IPS-20b (cell line): ENCODE measurements around the gene GMPR.

Experiments used
- H3K27ac ChIP-seq: one replicate; pipeline ENCODE4 v1.5.1; 2013; ENCODE audit warnings: low read length
- H3K27me3 ChIP-seq: 2 replicates; pipeline ENCODE4 v1.6.1; 2013; ENCODE audit warnings: mild to moderate bottlenecking, low read length, inconsistent platforms; ENCODE audit not compliant: insufficient read depth
- H3K36me3 ChIP-seq: 2 replicates; pipeline ENCODE4 v1.6.1; 2013; ENCODE audit warnings: low read depth, mild to moderate bottlenecking, inconsistent platforms, low read length, moderate library complexity; ENCODE audit not compliant: insufficient read depth
- H3K4me1 ChIP-seq: 2 replicates; pipeline ENCODE4 v1.6.1; 2013; ENCODE audit warnings: mild to moderate bottlenecking, control low read depth, inconsistent platforms, low read length, moderate library complexity; ENCODE audit not compliant: insufficient read depth
- H3K4me3 ChIP-seq: 2 replicates; pipeline ENCODE4 v1.5.1; 2013; ENCODE audit warnings: mild to moderate bottlenecking, low read length, inconsistent platforms
- H3K9ac ChIP-seq: 2 replicates; pipeline ENCODE4 v1.6.1; 2013; ENCODE audit warnings: low read depth, mild to moderate bottlenecking, inconsistent platforms, low read length, moderate library complexity
- H3K9me3 ChIP-seq: 2 replicates; pipeline ENCODE4 v1.6.1; 2013; ENCODE audit warnings: mild to moderate bottlenecking, low read depth, low read length, inconsistent platforms; ENCODE audit not compliant: insufficient read depth

GMPR gene

DNA sequence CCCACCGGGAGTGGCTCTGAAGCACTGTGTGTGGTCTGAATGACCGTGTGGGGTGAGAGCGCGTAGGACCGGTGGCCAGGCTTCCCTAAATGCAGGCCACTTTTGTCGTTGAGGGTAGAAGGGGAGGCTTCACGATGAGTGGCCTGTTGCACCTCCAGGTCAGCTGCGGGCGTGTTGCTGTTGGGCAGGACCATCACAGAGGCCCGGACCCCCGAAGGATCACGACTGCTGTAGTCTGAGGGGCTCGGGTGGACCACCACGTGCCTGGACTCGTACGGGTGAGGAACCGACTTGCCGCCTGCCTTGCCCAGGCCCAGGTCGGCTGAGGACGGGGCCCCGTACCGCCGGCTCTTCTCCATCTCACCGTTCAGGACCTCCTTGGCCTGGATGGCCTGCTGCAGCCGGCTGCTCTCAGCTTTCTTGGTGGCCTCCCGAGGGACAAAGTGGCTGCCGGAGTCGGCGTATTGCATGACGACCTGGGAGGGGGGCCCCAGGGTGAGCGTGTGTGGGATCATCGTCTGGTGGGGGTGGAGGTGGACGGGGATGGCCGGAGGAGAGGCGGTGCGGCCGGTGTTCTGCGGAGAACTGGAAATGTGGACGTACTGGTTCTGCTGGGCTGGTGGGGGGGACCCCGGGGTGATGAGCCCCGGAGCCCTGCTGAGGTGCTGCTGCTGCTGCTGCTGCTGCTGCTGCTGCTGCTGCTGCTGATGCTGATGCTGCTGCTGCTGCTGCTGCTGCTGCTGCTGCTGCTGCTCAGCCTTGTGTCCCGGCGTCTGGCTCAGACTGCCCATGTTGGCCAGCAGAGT is 88.8 kb downstream of the GMPR start:
- Histone ChIP-seq H3K27me3 (no peaks in the 10 kb centered on the region), H3K4me3 (no peak overlapping the region), H3K9me3 (no peaks in the 10 kb centered on the region), H3K36me3 (no peaks in the 10 kb centered on the region), H3K27ac (no peak overlapping the region), H3K9ac (no peak overlapping the region), H3K4me1 (peaks cover 6% of the 10 kb centered on the region)

DNA sequence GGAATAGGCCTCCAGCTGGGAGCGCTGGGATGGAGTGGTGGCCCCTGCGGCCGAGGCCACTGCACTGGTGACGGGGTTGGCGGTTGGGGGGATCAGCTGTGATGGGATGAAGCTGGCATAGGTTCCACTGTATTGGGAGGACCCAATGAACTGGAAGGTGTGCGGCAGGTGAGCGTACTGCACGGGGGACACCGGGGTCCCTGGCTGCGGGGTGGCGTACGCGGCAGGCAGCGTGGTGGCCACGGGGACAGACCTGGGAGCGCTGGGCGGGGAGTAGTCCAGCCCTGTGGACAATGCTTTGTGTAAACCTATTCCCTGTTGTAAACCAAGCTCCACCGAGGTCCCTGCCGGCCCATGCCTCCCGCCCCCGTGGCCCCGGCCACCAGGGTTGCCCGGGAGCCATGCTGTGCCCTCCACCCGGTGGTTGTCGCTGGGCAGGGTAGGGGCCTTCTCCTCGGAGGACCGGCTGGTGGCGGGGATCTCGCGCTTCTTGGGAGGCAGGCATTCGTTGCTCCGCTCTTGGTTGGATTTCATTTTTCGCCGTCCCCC is 89.5 kb downstream of the GMPR start:
- H3K27me3 ChIP-seq, result no peaks in the 10 kb centered on the region

DNA sequence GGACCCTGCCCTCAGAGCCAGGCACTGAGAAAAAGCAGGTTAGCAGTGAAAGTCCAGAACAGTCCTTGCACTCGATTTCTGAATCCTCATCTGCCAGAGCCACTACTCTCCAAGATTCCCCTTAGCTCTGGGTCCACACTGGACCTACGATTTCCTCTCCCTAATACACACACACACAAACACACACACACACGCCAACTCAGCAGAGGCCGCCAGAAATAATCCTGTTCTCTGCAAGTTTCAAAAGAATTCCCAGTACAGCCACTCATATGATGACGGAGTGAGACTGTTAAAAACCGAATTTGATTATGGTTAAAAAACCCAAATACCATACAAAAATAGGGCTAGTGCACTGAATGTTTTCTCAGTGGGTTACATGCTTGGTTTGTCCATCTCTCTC is 90.8 kb downstream of the GMPR start:
- Histone ChIP-seq H3K9me3 (no peaks in the 10 kb centered on the region), H3K27ac (no peak overlapping the region), H3K9ac (no peak overlapping the region), H3K4me3 (no peak overlapping the region), H3K36me3 (no peaks in the 10 kb centered on the region), H3K4me1 (peaks cover 6% of the 10 kb centered on the region), H3K27me3 (no peaks in the 10 kb centered on the region)

More for the DNA sequence above, 89.5 kb downstream of the GMPR start:
- Histone ChIP-seq H3K4me3 (no peak overlapping the region), H3K9ac (no peak overlapping the region), H3K4me1 (peaks cover 6% of the 10 kb centered on the region), H3K27ac (no peak overlapping the region), H3K36me3 (no peaks in the 10 kb centered on the region), H3K9me3 (no peaks in the 10 kb centered on the region)

DNA sequence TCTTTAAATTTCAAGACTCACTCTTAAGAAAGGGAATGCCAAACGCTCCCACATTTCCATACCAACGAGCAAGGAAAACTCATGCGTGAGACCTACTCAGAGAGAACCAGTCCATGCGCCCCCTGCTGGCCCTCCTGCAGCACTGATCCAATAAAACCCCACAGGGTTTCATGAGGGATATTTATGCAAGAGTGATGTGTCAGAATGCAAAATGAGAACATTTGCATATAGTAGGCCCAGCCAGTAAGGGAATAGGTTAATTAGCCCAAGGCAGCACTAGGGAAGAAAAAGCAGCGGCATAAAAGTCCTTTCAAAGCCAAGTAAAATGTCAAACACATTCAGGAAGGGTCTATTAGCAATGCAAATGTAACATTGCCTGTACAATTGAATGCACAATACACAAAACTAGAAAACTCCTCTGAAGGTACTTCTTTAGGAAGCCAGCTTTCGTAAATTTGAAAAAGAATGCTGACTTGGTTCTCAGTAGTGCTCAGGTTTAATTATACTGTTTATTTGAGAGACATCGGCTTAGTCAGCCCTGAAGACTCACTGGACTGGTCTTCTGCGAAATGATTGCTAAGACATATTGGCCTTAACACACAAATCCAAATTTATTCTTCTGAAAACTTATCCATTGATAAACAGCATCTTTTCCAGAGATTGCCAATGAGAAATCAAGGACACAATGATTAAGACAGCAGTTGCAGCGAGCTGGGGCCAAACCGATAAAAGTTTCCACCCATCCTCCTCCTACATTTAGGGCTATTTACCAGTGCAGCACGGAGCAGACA is 93.2 kb downstream of the GMPR start:
- Histone ChIP-seq H3K4me3 (peak overlapping the region; percentile 11; the same call in 1 of the 2 replicates), H3K27me3 (no peaks in the 10 kb centered on the region), H3K9ac (0 out of 2 replicates have a peak overlapping the region, but pooled peaks have one; percentile 6), H3K27ac (no peak overlapping the region), H3K4me1 (no peaks in the 10 kb centered on the region; the same call in 1 of the 2 replicates), H3K36me3 (no peaks in the 10 kb centered on the region), H3K9me3 (no peaks in the 10 kb centered on the region)

DNA sequence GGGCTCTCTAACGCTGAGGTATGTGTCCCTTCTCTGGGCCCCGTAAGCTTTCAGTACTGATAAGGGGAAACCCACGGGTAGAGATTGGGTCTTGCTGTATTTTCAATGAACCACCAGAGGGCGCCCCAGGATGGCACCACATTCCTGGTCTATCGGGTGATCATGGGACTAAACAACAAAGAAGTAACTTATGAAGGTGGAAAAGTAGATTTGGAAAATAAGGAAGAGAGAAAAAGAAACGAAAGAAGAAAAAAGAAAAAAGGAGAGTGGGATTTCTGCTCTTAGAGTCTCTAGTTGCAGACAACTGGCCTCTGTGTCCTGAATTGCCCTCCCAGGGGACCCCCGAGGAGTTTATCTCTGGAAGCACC is 93.8 kb downstream of the GMPR start:
- Histone ChIP-seq H3K27me3 (no peaks in the 10 kb centered on the region), H3K9ac (no peak overlapping the region), H3K9me3 (no peaks in the 10 kb centered on the region), H3K36me3 (no peaks in the 10 kb centered on the region), H3K4me1 (no peaks in the 10 kb centered on the region; the same call in 1 of the 2 replicates), H3K27ac (no peak overlapping the region), H3K4me3 (no peak overlapping the region)

DNA sequence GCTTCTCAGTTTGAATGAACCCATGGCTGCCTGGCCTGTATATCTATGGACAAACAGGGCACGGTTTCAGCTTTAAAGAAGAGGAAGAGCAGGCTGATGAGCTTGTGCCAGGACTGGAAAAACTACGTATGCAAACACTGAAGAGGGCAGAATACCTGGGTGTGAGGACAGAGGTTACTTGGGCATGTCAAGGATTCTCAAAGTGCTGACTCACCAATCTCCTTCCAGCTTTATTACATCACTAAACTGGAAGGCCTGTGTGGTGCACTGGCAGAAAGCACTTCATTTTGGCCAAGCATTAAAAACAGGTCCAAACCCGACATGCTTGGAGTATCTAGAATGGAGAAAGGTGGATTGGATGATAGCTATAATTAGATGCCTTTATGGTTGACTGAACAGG is 95.2 kb downstream of the GMPR start:
- Histone ChIP-seq H3K36me3 (no peaks in the 10 kb centered on the region), H3K4me3 (no peak overlapping the region), H3K27ac (no peak overlapping the region), H3K9ac (no peak overlapping the region), H3K4me1 (no peaks in the 10 kb centered on the region; the same call in 1 of the 2 replicates), H3K27me3 (no peaks in the 10 kb centered on the region), H3K9me3 (no peaks in the 10 kb centered on the region)

DNA sequence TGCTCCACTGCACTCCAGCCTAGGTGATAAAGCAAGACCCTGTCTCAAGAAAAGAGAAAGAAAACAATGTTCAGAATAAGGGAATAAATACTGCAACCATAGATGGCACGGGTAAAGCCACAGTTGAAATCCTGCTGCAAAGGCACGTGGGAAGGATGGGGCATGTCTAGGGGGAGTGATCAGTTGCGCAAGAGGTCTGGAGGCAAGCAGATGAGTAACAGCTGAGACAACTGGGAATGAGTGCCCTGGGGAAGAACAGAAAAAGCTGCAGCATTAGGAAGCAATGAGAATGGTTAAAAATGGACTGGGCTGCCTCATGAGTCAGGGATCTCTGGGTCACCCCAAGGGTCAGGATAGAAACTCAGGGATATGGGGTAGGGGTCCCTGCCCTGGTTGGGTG is 96.3 kb downstream of the GMPR start:
- no peak overlapping the region for H3K4me3 ChIP-seq
- H3K36me3 ChIP-seq, result no peaks in the 10 kb centered on the region
- peaks cover 5% of the 10 kb centered on the region for H3K4me1 ChIP-seq
- no peaks in the 10 kb centered on the region for H3K27me3 ChIP-seq
- no peaks in the 10 kb centered on the region for H3K9me3 ChIP-seq
- H3K27ac ChIP-seq, result no peak overlapping the region
- no peak overlapping the region for H3K9ac ChIP-seq

DNA sequence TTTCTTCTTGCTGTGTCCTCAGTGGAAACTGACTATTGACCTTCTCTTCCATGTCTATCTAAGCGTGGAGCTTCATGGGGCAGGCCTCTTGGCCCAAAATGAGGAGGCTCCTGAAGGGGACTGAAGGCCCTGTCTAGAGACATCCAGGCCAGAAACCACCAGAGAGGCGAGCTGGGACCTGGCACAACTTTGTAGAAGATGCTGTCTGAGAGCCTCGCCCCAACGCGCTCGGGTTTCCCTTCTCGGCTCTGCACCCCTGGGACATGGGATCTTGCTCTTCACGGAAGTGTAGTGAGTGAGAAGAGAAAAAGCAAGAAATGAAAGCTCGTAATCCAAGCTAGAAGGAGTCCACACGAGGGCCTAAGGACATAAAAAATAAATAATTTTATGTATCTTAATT is 96.8 kb downstream of the GMPR start:
- Histone ChIP-seq H3K36me3 (no peaks in the 10 kb centered on the region), H3K4me3 (no peak overlapping the region), H3K9ac (no peak overlapping the region), H3K27me3 (no peaks in the 10 kb centered on the region), H3K9me3 (no peaks in the 10 kb centered on the region), H3K27ac (no peak overlapping the region), H3K4me1 (peaks cover 5% of the 10 kb centered on the region)

DNA sequence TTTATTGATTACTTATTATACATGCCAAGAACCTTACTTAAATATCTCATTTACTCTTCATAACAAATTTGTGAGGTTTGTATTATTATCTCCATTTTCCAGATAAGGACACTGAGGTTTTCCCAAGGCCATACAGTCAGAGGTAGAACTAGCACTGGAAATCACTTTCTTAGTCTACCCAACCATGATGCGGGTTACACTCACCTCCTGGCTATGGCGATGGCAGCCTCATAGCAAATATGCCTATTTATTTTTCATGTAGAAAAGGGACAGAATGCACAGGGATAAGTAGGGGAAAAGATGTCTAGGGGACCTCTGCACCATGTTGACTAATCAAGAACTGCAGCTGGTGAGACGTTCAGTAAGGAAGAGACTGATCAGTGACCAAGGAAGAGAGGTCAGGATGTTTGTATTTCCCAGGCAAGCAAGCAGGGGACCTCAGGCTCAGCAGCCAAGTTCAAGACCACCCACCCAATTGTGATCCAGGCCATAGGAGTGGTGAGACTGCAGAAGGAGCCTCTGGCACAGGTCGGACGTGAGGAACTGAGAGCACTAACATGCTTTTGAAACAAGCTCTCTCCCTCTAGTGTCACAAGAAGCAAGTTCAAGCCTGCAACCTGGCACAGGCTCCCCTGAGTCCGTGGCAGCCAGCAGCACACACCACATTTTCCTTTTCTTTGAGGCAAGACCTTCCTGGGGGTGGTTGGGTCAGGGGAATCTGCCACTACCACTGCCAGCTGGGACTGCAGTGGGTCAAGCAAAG is 97.8 kb downstream of the GMPR start:
- H3K4me3 ChIP-seq, result no peak overlapping the region
- peaks cover 5% of the 10 kb centered on the region for H3K4me1 ChIP-seq

DNA sequence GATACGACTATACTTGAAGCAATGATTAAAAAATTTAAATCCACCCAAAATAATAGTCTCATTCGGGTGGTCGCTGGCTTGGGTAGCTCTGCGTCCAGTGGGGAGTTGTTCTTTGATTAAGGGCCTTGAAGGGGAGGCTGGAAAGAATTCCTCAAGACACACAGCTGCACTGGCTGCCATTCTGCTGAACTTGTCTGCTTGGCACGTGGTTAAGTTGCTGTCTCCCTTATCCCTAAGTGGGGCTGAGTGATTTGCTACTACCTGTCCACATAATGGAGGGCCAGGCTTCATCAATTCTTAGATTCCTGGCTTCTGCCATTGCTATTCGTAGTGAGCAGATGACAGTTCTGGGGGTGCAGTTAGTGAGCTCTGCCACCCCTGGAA is 98.5 kb downstream of the GMPR start:
- Histone ChIP-seq H3K27ac (no peak overlapping the region), H3K4me1 (peaks cover 5% of the 10 kb centered on the region), H3K27me3 (no peaks in the 10 kb centered on the region), H3K36me3 (no peaks in the 10 kb centered on the region), H3K9me3 (no peaks in the 10 kb centered on the region), H3K4me3 (no peak overlapping the region), H3K9ac (no peak overlapping the region)

More for the DNA sequence above, 97.8 kb downstream of the GMPR start:
- Histone ChIP-seq H3K27me3 (no peaks in the 10 kb centered on the region), H3K9ac (no peak overlapping the region), H3K27ac (no peak overlapping the region), H3K36me3 (no peaks in the 10 kb centered on the region), H3K9me3 (no peaks in the 10 kb centered on the region)

DNA sequence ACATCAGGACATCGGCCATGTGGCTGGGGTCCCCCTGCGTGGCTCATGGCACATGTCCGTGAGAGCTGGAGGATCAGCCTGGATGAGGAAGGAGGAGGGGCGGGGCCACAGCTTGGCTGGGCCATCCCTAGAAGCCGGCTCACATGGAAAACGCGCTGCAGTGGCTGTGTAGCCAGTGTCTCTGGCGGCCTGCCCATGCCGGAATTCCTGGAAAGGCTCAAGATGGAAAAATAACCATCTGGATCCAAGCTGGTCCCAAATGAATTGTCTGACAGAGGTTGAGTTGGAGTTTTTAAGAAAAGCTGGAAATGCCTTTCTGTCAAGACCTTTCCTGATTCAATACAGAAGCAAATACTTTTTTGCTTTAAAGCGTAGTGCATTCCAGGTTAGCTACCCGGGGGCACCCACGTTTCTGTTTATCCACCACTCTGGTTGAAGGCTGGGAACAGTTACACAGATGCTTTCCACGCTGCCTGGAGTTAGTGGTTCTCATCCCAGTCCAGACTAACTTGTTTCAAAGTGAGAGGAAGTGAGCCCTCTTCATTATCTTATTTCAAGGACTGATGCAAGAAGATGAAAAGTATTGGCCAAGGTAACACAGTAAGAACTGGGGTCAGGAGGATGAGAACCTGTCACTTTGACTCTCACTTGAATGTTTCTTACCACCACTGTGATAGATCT is 99.0 kb downstream of the GMPR start:
- no peaks in the 10 kb centered on the region for H3K27me3 ChIP-seq
- H3K4me3 ChIP-seq, result no peak overlapping the region
- H3K4me1 ChIP-seq, result peaks cover 5% of the 10 kb centered on the region; the same call in 1 of the 2 replicates
- no peaks in the 10 kb centered on the region for H3K9me3 ChIP-seq
- H3K27ac ChIP-seq, result no peak overlapping the region
- H3K36me3 ChIP-seq, result no peaks in the 10 kb centered on the region
- H3K9ac ChIP-seq, result no peak overlapping the region
